Aorta (tissue), 5 donors: Measurements from ENCODE around the gene SLC35D2. TPM values are rescaled to one million over a fixed set of nuclear protein-coding genes. Genes with fewer than 3 reads are reported as not detected.
"Not testable (repeated sequence)": the region's sequence is repeated elsewhere in the genome, so short reads cannot be mapped to it uniquely, and the experiment has no call there.

ENCODE experiments used
- ATAC-seq: fragments of 200-7000 bp; cut with Tn5 transposase; one replicate; pipeline ENCODE4 v1.9.1; 2022; ENCODE audit warnings: moderate library complexity; ENCODE audit not compliant: low FRiP score
- DNase-seq, 2 donors: peaks; one replicate each; pipeline ENCODE4 v3.0.0-alpha.2; 2020
- H3K27ac ChIP-seq, 2 donors: one replicate each; pipeline ENCODE4 v1.5.1; 2013; ENCODE audit warnings: low read length in 2 of 2, mild to moderate bottlenecking in 2 of 2, moderate library complexity in 2 of 2, control low read depth in 1 of 2, inconsistent platforms in 1 of 2, low read depth in 1 of 2
- H3K27me3 ChIP-seq, 2 donors: one replicate each; pipeline ENCODE4 v1.6.1; 2013; ENCODE audit warnings: control low read depth in 1 of 2, low read length in 1 of 2, mild to moderate bottlenecking in 1 of 2, moderate library complexity in 1 of 2; ENCODE audit not compliant: insufficient read depth in 2 of 2, control insufficient read depth in 1 of 2
- H3K36me3 ChIP-seq, 2 donors: one replicate each; pipeline ENCODE4 v1.6.1; 2013; ENCODE audit warnings: control low read depth in 1 of 2, low read length in 1 of 2, mild to moderate bottlenecking in 1 of 2; ENCODE audit not compliant: insufficient read depth in 2 of 2, control insufficient read depth in 1 of 2
- H3K4me1 ChIP-seq, 2 donors: one replicate each; pipeline ENCODE4 v1.6.1; 2013; ENCODE audit warnings: low read length in 2 of 2, control low read depth in 1 of 2, mild to moderate bottlenecking in 1 of 2, moderate library complexity in 1 of 2; ENCODE audit not compliant: insufficient read depth in 2 of 2, control insufficient read depth in 1 of 2
- H3K4me3 ChIP-seq, 2 donors: one replicate each; pipeline ENCODE4 v1.5.1; 2013; ENCODE audit warnings: low read length in 2 of 2, control low read depth in 1 of 2, mild to moderate bottlenecking in 1 of 2
- H3K9me3 ChIP-seq: one replicate; pipeline ENCODE4 v1.6.1; 2013; ENCODE audit warnings: mild to moderate bottlenecking, low read length; ENCODE audit not compliant: control insufficient read depth
- WGBS, 2 donors: extraction: QIAGEN DNeasy Blood & Tissue Kit; methylation state at CpG; one replicate each; pipeline ENCODE4 v1.1.7; 2013; 5-methylcytosine and 5-hydroxymethylcytosine counted together
- intact Hi-C, 2 donors: fragments of 100-400 bp; cut with DNase I; formaldehyde crosslinking; loops; one replicate each; pipeline versions ENCODE4 v1.14.2 to v1.15.0; 2022
- polyA plus RNA-seq, 2 donors: library from polyadenylated mRNA; stranded (reverse); fragments of 200-250 nt; gene quantifications; one replicate each; pipeline ENCODE4 v1.2.3, GENCODE V29; 2013
- total RNA-seq, 2 donors: library from RNA; stranded (reverse); fragmentation: NEBNext Ultra II Directional; extraction: Animal tissue kit (Norgen Biotek cat#: 25700); gene quantifications; one replicate each; pipeline ENCODE4 v1.2.1, GENCODE V29; 2021
- donor health status: healthy with polysubstance abuse.
- donor health status: Bipolar disorder and iron deficiency.
- donor health status: DM: no; HTN: no; CAD: no.
- donor health status: DM: no; HTN: no; CAD: no.
- donor health status: DM: yes; HTN: yes; CAD: no.

Gene SLC35D2
- total and polyA plus RNA-seq, 4 donors: 18.0 to 22.0 (median 20.9) TPM

GRCh38 chr9:96327694-96328352, 55.7 kb downstream of the SLC35D2 start:
- no peaks in the 10 kb centered on the region for H3K36me3 ChIP-seq
- H3K27ac ChIP-seq: no peak overlapping the region
- WGBS, 2 donors: 5 to 7% methylated on average over 1 of the region's 1 CpG
- ATAC-seq (peak; percentile 86), DNase-seq (no peak)
- H3K9me3 ChIP-seq: no peaks in the 10 kb centered on the region
- no peak overlapping the region for H3K4me3 ChIP-seq
- intact Hi-C loops: loop anchor here (5.0 to 10.0 kb wide), 2 partner anchors 127 to 339 kb away; partner anchors contain the start of gene HABP4 (in 1 of the 2)
- no peaks in the 10 kb centered on the region for H3K27me3 ChIP-seq
- no peaks in the 10 kb centered on the region for H3K4me1 ChIP-seq

- no peak for ATAC-seq
- H3K4me1 ChIP-seq: no peaks in the 10 kb centered on the region
- peaks cover 0 to 2% of the 10 kb centered on the region in 2 donors for H3K36me3 ChIP-seq
- intact Hi-C loops: loop anchor here in 1 of 2 donors (2.0 to 10.0 kb wide), 2 partner anchors 90 to 132 kb away; partner anchors contain the start of gene HABP4
- no peaks in the 10 kb centered on the region for H3K27me3 ChIP-seq
- no peaks in the 10 kb centered on the region for H3K9me3 ChIP-seq
- H3K27ac ChIP-seq: no peak overlapping the region
- no peak overlapping the region for H3K4me3 ChIP-seq
- no peak for DNase-seq
Measured at GRCh38 chr9:96323169-96323568, 60.3 kb downstream of the SLC35D2 start.

GRCh38 chr9:96322736-96323135, 60.8 kb downstream of the SLC35D2 start:
- not testable (repeated sequence) for H3K4me1 ChIP-seq, ATAC-seq, H3K27me3 ChIP-seq, H3K4me3 ChIP-seq, H3K36me3 ChIP-seq, H3K27ac ChIP-seq, H3K9me3 ChIP-seq, DNase-seq
- 92 to 96% methylated on average over 5 of the region's 5 CpGs for WGBS, 2 donors
- intact Hi-C loops: loop anchor here in 1 of 2 donors (2.0 to 10.0 kb wide), 2 partner anchors 90 to 132 kb away; partner anchors contain the start of gene HABP4

GRCh38 chr9:96322210-96322609, 61.3 kb downstream of the SLC35D2 start:
- H3K4me3 ChIP-seq, H3K4me1 ChIP-seq, H3K27ac ChIP-seq, DNase-seq, ATAC-seq, H3K27me3 ChIP-seq, H3K9me3 ChIP-seq, H3K36me3 ChIP-seq: not testable (repeated sequence)
- intact Hi-C loops: loop anchor here in 1 of 2 donors (2.0 to 10.0 kb wide), 2 partner anchors 89 to 133 kb away; partner anchors contain the start of gene HABP4
- 81 to 88% methylated on average over 3 of the region's 3 CpGs for WGBS, 2 donors

- ATAC-seq: no peak
- H3K9me3 ChIP-seq: no peaks in the 10 kb centered on the region
Measured at GRCh38 chr9:96321515-96321914, 62.0 kb downstream of the SLC35D2 start.

GRCh38 chr9:96320749-96321280, 62.7 kb downstream of the SLC35D2 start:
- no peak overlapping the region for H3K27ac ChIP-seq
- ATAC-seq (no peak), DNase-seq (no peak)
- no peaks in the 10 kb centered on the region for H3K4me1 ChIP-seq
- no peaks in the 10 kb centered on the region for H3K27me3 ChIP-seq
- H3K4me3 ChIP-seq: no peak overlapping the region
- peaks cover 0 to 2% of the 10 kb centered on the region in 2 donors for H3K36me3 ChIP-seq
- WGBS, 2 donors: 64 to 67% methylated on average over 8 of the region's 8 CpGs
- intact Hi-C loops: loop anchor here in 1 of 2 donors (10.0 kb wide), 1 partner anchor 134 kb away; the partner anchor contains the start of gene HABP4
- no peaks in the 10 kb centered on the region for H3K9me3 ChIP-seq

More at GRCh38 chr9:96321515-96321914, 62.0 kb downstream of the SLC35D2 start:
- no peak overlapping the region for H3K4me3 ChIP-seq
- WGBS, 2 donors: 80 to 85% methylated on average over 7 of the region's 7 CpGs
- intact Hi-C loops: loop anchor here in 1 of 2 donors (10.0 kb wide), 1 partner anchor 133 kb away; the partner anchor contains the start of gene HABP4
- H3K27me3 ChIP-seq: no peaks in the 10 kb centered on the region
- no peak for DNase-seq
- peaks cover 0 to 2% of the 10 kb centered on the region in 2 donors for H3K36me3 ChIP-seq
- no peak overlapping the region for H3K27ac ChIP-seq
- no peaks in the 10 kb centered on the region for H3K4me1 ChIP-seq

GRCh38 chr9:96318921-96319565, 64.5 kb downstream of the SLC35D2 start:
- H3K36me3 ChIP-seq: peaks cover 0 to 2% of the 10 kb centered on the region in 2 donors
- intact Hi-C loops: loop anchor here in 1 of 2 donors (5.0 kb wide), 1 partner anchor 87 kb away; no protein-coding TSS in a partner anchor
- no peak overlapping the region for H3K27ac ChIP-seq
- 74 to 97% methylated on average over 6 of the region's 6 CpGs for WGBS, 2 donors
- ATAC-seq (no peak), DNase-seq (no peak)
- peaks cover 1% of the 10 kb centered on the region for H3K9me3 ChIP-seq
- no peaks in the 10 kb centered on the region for H3K27me3 ChIP-seq
- H3K4me1 ChIP-seq: no peaks in the 10 kb centered on the region
- H3K4me3 ChIP-seq: no peak overlapping the region

GRCh38 chr9:96317335-96317980, 66.1 kb downstream of the SLC35D2 start:
- no peaks in the 10 kb centered on the region for H3K4me1 ChIP-seq
- no peak for DNase-seq
- peaks cover 0 to 2% of the 10 kb centered on the region in 2 donors for H3K36me3 ChIP-seq
- intact Hi-C loops: loop anchor here in 1 of 2 donors (5.0 kb wide), 1 partner anchor 85 kb away; no protein-coding TSS in a partner anchor
- peak; percentile 81 for ATAC-seq
- H3K27me3 ChIP-seq: no peaks in the 10 kb centered on the region
- H3K9me3 ChIP-seq: peaks cover 4% of the 10 kb centered on the region
- H3K27ac ChIP-seq: no peak overlapping the region
- 41 to 58% methylated on average over 8 to 9 of the region's 9 CpGs for WGBS, 2 donors
- no peak overlapping the region for H3K4me3 ChIP-seq
